GM18861 (cell line): ENCODE results near the gene KRT79.

Source experiments
- ATAC-seq: cut with Tn5 transposase; IDR thresholded peaks from one replicate; pipeline ENCODE4 v1.9.1; 2021; ENCODE audit not compliant: unreplicated experiment

The KRT79 gene

GRCh38 chr12:52836042-52836466 is 1.9 kb upstream of the KRT79 start:
- ATAC-seq: no peak

- no peak for ATAC-seq
Measured at GRCh38 chr12:52835271-52836041, 1.3 kb upstream of the KRT79 start.

- no peak for ATAC-seq
Measured at GRCh38 chr12:52834727-52835001, 553 bp upstream of the KRT79 start.

GRCh38 chr12:52832985-52833905 is 866 bp downstream of the KRT79 start:
- no peak for ATAC-seq

- no peak for ATAC-seq
Measured at GRCh38 chr12:52832451-52832850, 1.7 kb downstream of the KRT79 start.

- no peak for ATAC-seq
Measured at GRCh38 chr12:52831251-52831650, 2.9 kb downstream of the KRT79 start.

GRCh38 chr12:52829986-52830770 is 3.9 kb downstream of the KRT79 start:
- ATAC-seq: no peak

GRCh38 chr12:52828591-52829021 is 5.5 kb downstream of the KRT79 start:
- no peak for ATAC-seq

GRCh38 chr12:52828156-52828555 is 6.0 kb downstream of the KRT79 start:
- ATAC-seq: no peak

- no peak for ATAC-seq
Measured at GRCh38 chr12:52827499-52828090, 6.5 kb downstream of the KRT79 start.

- no peak for ATAC-seq
Measured at GRCh38 chr12:52826611-52827498, 7.3 kb downstream of the KRT79 start.

- ATAC-seq: no peak
Measured at GRCh38 chr12:52825961-52826360, 8.2 kb downstream of the KRT79 start.

- no peak for ATAC-seq
Measured at GRCh38 chr12:52824741-52825410, 9.2 kb downstream of the KRT79 start.

GRCh38 chr12:52823761-52824450 is 10.2 kb downstream of the KRT79 start:
- ATAC-seq: no peak

- ATAC-seq: no peak
Measured at GRCh38 chr12:52822771-52823510, 11.2 kb downstream of the KRT79 start.

GRCh38 chr12:52821826-52822660 is 12.1 kb downstream of the KRT79 start:
- no peak for ATAC-seq

GRCh38 chr12:52821071-52821730 is 12.9 kb downstream of the KRT79 start:
- ATAC-seq: no peak
